Sigmoid colon (tissue), 7 donors: ENCODE results near the gene WASF2. TPM values are rescaled to one million over a fixed set of nuclear protein-coding genes. Genes with fewer than 3 reads are reported as not detected.

ENCODE experiments used
- DNase-seq: peaks from one replicate; pipeline ENCODE4 v3.0.0-alpha.2; 2019
- H3K27ac ChIP-seq, 4 donors: fragments of 200-600 bp; sonication (generic); one replicate each; pipeline ENCODE4 v1.5.1; 2016 to 2019; ENCODE audit warnings: mild to moderate bottlenecking in 1 of 4
- H3K27me3 ChIP-seq, 3 donors: fragments of 200-600 bp; sonication (generic); one replicate each; pipeline ENCODE4 v1.5.1; 2019; ENCODE audit warnings: mild to moderate bottlenecking in 1 of 3
- H3K36me3 ChIP-seq, 4 donors: fragments of 200-600 bp; sonication (generic); one replicate each; pipeline ENCODE4 v1.5.1; 2016 to 2019
- H3K4me1 ChIP-seq, 4 donors: fragments of 200-600 bp; sonication (generic); one replicate each; pipeline ENCODE4 v1.5.1; 2017 to 2019
- H3K4me3 ChIP-seq, 4 donors: fragments of 200-600 bp; sonication (generic); one replicate each; pipeline ENCODE4 v1.5.1; 2017 to 2019; ENCODE audit warnings: mild to moderate bottlenecking in 2 of 4, moderate library complexity in 1 of 4
- H3K9me3 ChIP-seq, 4 donors: fragments of 200-600 bp in 3 of 4; sonication (generic) in 3 of 4; one replicate each; pipeline versions ENCODE4 v1.5.1 to v1.6.1; 2013 to 2019
- CTCF ChIP-seq, 4 experiments: fragments of 450-650 bp in 3 of 4; fragments of 200-600 bp in 1 of 4; IDR thresholded peaks; one replicate each; pipeline ENCODE4 v1.5.1; 2016 to 2019; ENCODE audit warnings: antibody characterized with exemption in 4 of 4, mild to moderate bottlenecking in 3 of 4, moderate library complexity in 2 of 4
- EP300 ChIP-seq, 4 donors: sonication (generic); formaldehyde crosslinking; IDR thresholded peaks; one replicate each; pipeline ENCODE4 v1.6.1; 2017; ENCODE audit warnings: antibody characterized with exemption in 4 of 4
- POLR2A ChIP-seq, 2 donors: fragments of 450-650 bp; IDR thresholded peaks; one replicate each; pipeline ENCODE4 v1.6.1; 2016; ENCODE audit warnings: antibody characterized with exemption in 2 of 2, mild to moderate bottlenecking in 2 of 2, moderate library complexity in 2 of 2
- POLR2AphosphoS5 ChIP-seq, 4 donors: sonication (generic); formaldehyde crosslinking; IDR thresholded peaks; one replicate each; pipeline ENCODE4 v1.6.1; 2017; ENCODE audit warnings: antibody characterized with exemption in 4 of 4
- WGBS, 2 donors: extraction: QIAGEN DNeasy Blood & Tissue Kit; methylation state at CpG; one replicate each; pipeline ENCODE4 v1.1.7; 2013; 5-methylcytosine and 5-hydroxymethylcytosine counted together
- intact Hi-C: fragments of 100-400 bp; cut with DNase I; formaldehyde crosslinking; loops from one replicate; pipeline ENCODE4 v1.15.1; 2023
- polyA plus RNA-seq, 3 donors: library from polyadenylated mRNA; stranded (reverse); fragments of 200-250 nt; gene quantifications; one replicate each; pipeline ENCODE4 v1.2.3, GENCODE V29; 2013
- total RNA-seq, 4 donors: library from RNA; depleted of rRNA; stranded (reverse); fragments of >200 nt; gene quantifications; one replicate each; pipeline ENCODE4 v1.1.0, GENCODE V29; 2016
- donor health status: healthy with polysubstance abuse.
- donor health status: Bipolar disorder and iron deficiency.
- donor health status: healthy.

The WASF2 gene
- total and polyA plus RNA-seq, 7 donors, result 30.0 to 69.6 (median 56.9) TPM

GRCh38 chr1:27368869-27369582 lies 120.9 kb downstream of the WASF2 start:
- DNase-seq, result no peak
- intact Hi-C loops, result no loop called here
- Histone ChIP-seq H3K4me3 (no peak overlapping the region), H3K27me3 (no peaks in the 10 kb centered on the region), H3K36me3 (peaks cover 0 to 8% (median 3%) of the 10 kb centered on the region in 4 donors), H3K4me1 (peaks cover 0 to 28% (median 24%) of the 10 kb centered on the region in 4 donors), H3K9me3 (no peaks in the 10 kb centered on the region), H3K27ac (no peak overlapping the region)
- 64 to 68% methylated on average over 13 of the region's 13 CpGs for WGBS, 2 donors
- TF ChIP-seq POLR2AphosphoS5 (IDR thresholded peaks at IDR 0.05) (no peak), EP300 (IDR thresholded peaks at IDR 0.05) (no peak), CTCF (IDR thresholded peaks at IDR 0.05) (no peak), POLR2A (IDR thresholded peaks at IDR 0.05) (no peak)

- intact Hi-C loops, result loop anchor here (2.0 kb wide), 2 partner anchors 26 to 44 kb away; partner anchors contain the start of genes GPR3 and TMEM222
- peaks cover 0 to 30% (median 25%) of the 10 kb centered on the region in 4 donors for H3K4me1 ChIP-seq
Observed at GRCh38 chr1:27367160-27367650, 122.8 kb downstream of the WASF2 start.

GRCh38 chr1:27366411-27367159 lies 123.4 kb downstream of the WASF2 start, which contains the start of gene MAP3K6:
MAP3K6 (minus strand) TSS chr1:27366961; CDS start chr1:27366597, 364 bp downstream.
- H3K4me3 ChIP-seq, result peak within 1 kb of the TSS; percentile 81 to 91 (median 85)
- peaks cover 0 to 30% (median 25%) of the 10 kb centered on the region in 4 donors for H3K4me1 ChIP-seq
- H3K27me3 ChIP-seq, result no peaks in the 10 kb centered on the region
- peak; percentile 96 for DNase-seq
- peaks cover 12 to 32% (median 24%) of the 10 kb centered on the region in 4 donors for H3K36me3 ChIP-seq
- peak within 1 kb of the TSS; percentile 99 to 100 (median 100) for H3K27ac ChIP-seq
- TF ChIP-seq CTCF (IDR thresholded peaks at IDR 0.05) (peak in 1 of 4 experiments; percentile 28), POLR2A (IDR thresholded peaks at IDR 0.05) (peak; percentile 77 to 81), POLR2AphosphoS5 (IDR thresholded peaks at IDR 0.05) (peak; percentile 76 to 93 (median 84)), EP300 (IDR thresholded peaks at IDR 0.05) (peak in 1 of 4 donors; percentile 58)
- no peaks in the 10 kb centered on the region for H3K9me3 ChIP-seq
- intact Hi-C loops, result loop anchor here (2.0 kb wide), 2 partner anchors 26 to 44 kb away; partner anchors contain the start of genes GPR3 and TMEM222
- WGBS, 2 donors, result 0 to 1% methylated on average over 67 of the region's 67 CpGs

More at GRCh38 chr1:27367160-27367650, 122.8 kb downstream of the WASF2 start:
- no peaks in the 10 kb centered on the region for H3K9me3 ChIP-seq
- no peak for DNase-seq
- no peaks in the 10 kb centered on the region for H3K27me3 ChIP-seq
- H3K4me3 ChIP-seq, result peak overlapping the region; percentile 69 to 91 (median 85)
- H3K27ac ChIP-seq, result peak overlapping the region; percentile 99 to 100 (median 100)
- WGBS, 2 donors, result 33 to 53% methylated on average over 8 of the region's 8 CpGs
- TF ChIP-seq EP300 (IDR thresholded peaks at IDR 0.05) (no peak), POLR2AphosphoS5 (IDR thresholded peaks at IDR 0.05) (no peak), POLR2A (IDR thresholded peaks at IDR 0.05) (no peak)
- H3K36me3 ChIP-seq, result peaks cover 12 to 26% (median 18%) of the 10 kb centered on the region in 4 donors

GRCh38 chr1:27366113-27366410 lies 123.9 kb downstream of the WASF2 start:
- Histone ChIP-seq H3K27ac (peak overlapping the region; percentile 99 to 100 (median 100)), H3K36me3 (peaks cover 12 to 37% (median 30%) of the 10 kb centered on the region in 4 donors), H3K4me3 (peak overlapping the region; percentile 81 to 91 (median 85)), H3K9me3 (no peaks in the 10 kb centered on the region), H3K27me3 (no peaks in the 10 kb centered on the region), H3K4me1 (peaks cover 0 to 30% (median 25%) of the 10 kb centered on the region in 4 donors)
- 1% methylated on average over 30 of the region's 30 CpGs for WGBS, 2 donors
- no peak for TF ChIP-seq POLR2A (IDR thresholded peaks at IDR 0.05)
- no peak for TF ChIP-seq EP300 (IDR thresholded peaks at IDR 0.05)
- peak in 2 of 4 donors; percentile 5 to 59 for TF ChIP-seq POLR2AphosphoS5 (IDR thresholded peaks at IDR 0.05)
- TF ChIP-seq CTCF (IDR thresholded peaks at IDR 0.05), result no peak
- intact Hi-C loops, result loop anchor here (2.0 kb wide), 2 partner anchors 27 to 43 kb away; partner anchors contain the start of genes GPR3 and TMEM222
- peak; percentile 94 for DNase-seq
